Right kidney (tissue), 1 donor: ENCODE data around the gene GPLD1.
A peak's percentile ranks its signal among the peaks of the same experiment; 100 is the strongest.

Experiments
- DNase-seq: peaks from one replicate; pipeline ENCODE4 v3.0.0-alpha.2; 2016

Gene GPLD1

GRCh38 chr6:24501374-24501773, 12.0 kb upstream of the GPLD1 start:
- no peak for DNase-seq

DNA sequence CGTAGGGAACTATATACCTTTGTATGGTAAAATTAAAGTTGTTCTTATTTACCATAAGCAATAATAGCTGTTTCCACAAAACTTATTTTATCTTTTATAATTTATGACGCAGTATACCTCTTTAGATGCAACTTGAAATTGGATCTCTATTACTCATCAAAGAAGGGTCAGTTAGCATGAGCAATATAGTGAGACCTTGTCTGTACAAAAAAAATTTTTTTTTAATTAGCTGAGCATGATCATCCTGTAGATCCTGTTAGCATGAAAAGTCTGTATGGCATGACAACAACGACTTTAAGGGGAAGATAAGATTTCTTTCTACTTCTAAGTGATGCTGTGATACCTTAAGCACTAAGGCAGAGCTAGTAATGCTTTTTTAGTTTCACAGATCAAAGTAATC, 11.3 kb upstream of the GPLD1 start:
- DNase-seq: no peak

DNA sequence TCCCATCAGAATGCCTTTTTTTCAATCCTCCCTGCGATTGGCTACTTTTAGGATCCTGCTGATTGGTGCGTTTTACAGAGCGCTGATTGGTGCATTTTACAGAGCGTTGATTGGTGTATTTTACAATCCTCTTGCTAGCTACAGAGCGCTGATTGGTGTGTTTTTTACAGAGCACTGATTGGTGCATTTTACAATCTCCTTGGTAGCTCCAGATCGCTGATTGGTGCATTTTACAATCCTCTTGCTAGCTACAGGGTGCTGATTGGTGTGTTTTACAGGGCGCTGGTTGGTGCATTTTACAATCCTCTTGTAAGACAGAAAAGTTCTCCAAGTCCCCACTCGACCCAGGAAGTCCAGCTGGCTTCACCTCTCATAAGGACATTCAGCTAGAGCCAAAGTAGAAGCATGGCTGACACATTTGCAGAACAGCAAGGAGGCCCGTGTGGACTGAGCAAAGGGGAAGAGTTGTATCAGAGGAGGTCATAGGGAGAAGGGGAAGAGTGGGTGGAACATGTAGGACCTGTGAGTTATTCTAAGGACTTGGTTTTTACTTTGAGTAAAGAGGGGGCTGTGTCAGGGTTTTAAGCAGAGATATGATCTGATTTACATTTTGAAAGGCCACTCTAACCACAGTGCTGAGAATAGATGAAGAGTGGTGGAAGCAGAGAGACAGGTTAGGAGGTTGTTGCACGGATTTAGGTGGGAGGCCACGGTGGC, 8.0 kb upstream of the GPLD1 start:
- DNase-seq: no peak

DNA sequence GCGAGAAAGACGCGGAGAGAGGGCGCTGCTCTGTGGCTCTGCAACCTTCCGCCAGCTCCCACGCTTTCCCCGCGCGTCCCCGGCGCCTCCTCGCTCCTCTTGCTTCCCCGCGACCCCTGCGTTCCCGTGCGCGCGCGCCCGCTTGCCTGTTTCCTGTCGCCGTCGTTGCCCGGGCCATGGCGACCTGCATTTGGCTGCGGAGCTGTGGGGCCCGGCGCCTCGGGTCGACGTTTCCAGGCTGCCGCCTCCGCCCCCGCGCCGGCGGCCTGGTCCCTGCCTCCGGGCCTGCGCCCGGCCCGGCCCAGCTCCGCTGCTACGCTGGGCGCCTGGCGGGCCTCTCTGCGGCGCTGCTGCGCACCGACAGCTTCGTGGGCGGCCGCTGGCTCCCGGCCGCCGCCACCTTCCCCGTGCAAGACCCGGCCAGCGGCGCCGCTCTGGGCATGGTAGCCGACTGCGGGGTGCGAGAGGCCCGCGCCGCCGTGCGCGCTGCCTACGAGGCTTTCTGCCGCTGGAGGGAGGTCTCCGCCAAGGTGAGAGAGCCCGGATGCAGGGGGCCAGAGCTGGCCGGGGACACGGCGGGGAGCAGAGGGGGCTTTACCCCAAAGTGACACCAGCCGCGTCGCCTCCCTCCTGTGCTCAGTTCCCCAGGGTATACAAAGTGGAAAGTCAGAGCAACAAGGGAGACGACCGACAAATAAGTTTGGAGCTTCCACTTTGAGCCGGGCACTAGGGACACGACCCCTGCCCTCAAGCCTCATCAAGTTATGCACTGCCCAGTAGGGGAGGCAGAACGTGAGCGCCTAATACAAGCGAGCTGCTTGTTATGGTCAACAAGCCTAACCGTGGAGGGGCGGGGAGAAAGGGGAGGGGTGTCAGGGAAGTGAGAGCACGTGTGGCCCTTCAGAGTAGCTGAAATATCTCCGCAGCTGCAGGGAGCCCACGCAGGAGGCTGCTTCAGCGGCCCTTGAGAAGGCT, 5.7 kb upstream of the GPLD1 start, which contains the start of gene ALDH5A1:
Gene ALDH5A1 (plus strand): TSS at position 149 of the 975 bp plus-strand sequence. CDS start 28 bp downstream, at position 177.
- DNase-seq: peak; percentile 93

GRCh38 chr6:24493945-24494820, 4.8 kb upstream of the GPLD1 start:
- DNase-seq: no peak

- no peak for DNase-seq
Measured at GRCh38 chr6:24492475-24492874, 3.1 kb upstream of the GPLD1 start.

GRCh38 chr6:24490948-24491347, 1.6 kb upstream of the GPLD1 start:
- no peak for DNase-seq

GRCh38 chr6:24489881-24490280, 503 bp upstream of the GPLD1 start:
- DNase-seq: no peak

- DNase-seq: no peak
Measured at GRCh38 chr6:24486065-24486464, 3.3 kb downstream of the GPLD1 start.

DNA sequence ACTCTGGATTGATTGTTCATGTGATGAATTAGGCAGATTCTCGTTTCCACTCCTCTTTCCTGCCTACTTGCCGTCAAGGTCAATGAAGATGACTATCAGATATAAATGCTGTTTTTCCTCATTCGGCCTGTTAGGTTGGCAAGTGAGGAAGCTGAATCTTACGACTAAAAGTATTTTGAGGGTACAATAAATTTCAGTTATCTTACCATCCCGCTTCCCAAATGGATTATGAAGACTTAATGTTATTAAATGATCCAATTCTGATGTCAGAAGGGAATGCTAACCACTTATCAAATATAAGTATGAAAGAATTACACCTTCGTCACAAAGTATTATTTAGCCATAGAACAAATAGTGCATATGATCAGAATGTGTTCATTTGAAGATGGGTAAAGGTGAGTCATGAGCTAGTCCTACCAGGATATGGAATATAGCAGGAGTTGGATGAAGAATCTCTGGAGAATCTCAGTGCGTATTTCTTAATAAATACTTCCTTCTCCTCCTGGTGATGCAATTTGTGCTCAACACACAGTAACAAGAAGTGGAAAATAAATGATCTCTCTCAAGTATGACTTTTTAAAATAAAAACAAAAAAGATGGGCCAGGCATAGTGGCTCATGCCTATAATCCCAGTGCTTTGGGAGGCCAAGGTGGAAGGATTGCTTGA, 4.6 kb downstream of the GPLD1 start:
- DNase-seq: no peak

- DNase-seq: no peak
Measured at GRCh38 chr6:24481449-24481848, 7.9 kb downstream of the GPLD1 start.

DNA sequence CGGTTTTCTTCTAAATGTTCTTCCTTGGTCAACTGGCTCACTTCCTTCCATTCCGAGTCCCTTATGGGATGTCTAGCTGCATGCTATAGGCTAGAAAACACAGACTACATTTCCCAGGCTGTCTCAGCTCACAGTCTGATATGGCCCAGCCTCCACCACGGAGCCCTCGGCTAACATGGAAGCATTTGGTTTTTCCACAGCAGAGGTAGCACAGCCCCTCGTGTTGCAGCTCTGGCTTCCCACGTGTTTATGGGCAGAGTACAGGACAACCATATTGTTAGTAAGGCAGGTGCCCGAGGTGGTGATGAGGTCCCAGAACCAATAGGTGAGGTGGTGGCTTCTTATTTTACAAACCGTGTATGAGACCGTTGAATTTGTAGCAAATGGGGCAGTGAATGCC, 8.7 kb downstream of the GPLD1 start:
- DNase-seq: no peak

GRCh38 chr6:24478903-24479302, 10.5 kb downstream of the GPLD1 start:
- DNase-seq: no peak

GRCh38 chr6:24477070-24477469, 12.3 kb downstream of the GPLD1 start:
- no peak for DNase-seq

DNA sequence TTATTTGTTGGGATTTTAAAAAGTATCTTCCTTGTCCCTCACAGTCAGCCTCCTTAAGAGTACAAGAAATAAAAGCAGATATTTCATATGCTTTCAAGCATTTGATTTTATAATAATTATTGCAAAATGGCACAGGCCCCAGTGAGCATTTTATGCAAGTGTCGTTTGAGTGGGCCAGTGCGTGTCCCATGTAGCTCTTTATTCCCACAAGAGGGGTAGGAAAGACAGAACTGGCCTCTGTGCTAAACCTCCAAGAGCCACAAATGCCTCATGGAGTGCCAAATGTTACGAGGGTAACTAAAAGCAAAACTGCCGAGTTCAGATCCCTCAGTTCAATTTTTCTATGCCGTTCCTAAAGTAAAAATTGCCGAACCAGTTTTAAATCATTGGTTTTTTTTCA, 12.7 kb downstream of the GPLD1 start:
- DNase-seq: no peak

DNA sequence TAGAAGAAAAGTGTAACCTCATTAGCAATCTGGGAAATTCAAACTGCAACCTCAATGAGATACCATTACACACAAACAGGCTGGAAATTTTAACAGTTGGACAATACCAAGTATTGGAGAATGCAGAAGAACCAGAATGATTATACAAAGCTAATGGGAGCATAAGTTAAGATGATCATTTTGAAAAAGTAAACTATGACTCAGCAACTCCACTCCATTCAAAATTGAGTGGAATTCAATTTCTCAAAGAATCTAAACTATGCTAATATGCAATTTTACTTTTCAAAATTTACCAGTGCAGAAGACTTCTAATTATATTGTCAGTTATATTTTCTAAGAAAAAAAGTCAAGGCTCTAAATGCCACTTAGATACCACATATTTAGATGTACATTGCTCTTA, 17.2 kb downstream of the GPLD1 start:
- no peak for DNase-seq

DNA sequence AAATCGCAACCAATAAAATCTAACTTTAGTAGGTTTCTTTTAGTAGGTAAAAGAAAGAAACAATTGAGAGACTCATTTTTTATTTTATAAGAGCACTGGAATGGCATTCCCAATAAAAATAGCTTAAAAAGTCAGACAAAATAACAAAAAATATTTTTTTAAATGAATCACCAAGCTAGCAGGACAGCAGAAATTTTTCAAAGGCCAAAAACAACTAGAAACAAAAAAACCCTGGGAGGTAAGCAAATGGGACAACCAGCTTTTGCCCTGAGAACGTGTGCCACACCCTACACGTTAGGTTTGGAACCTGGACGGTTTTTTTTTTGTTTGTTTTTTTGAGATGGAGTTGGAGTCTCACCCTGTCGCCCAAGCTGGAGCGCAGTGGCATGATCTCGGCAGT, 19.6 kb downstream of the GPLD1 start:
- no peak for DNase-seq

DNA sequence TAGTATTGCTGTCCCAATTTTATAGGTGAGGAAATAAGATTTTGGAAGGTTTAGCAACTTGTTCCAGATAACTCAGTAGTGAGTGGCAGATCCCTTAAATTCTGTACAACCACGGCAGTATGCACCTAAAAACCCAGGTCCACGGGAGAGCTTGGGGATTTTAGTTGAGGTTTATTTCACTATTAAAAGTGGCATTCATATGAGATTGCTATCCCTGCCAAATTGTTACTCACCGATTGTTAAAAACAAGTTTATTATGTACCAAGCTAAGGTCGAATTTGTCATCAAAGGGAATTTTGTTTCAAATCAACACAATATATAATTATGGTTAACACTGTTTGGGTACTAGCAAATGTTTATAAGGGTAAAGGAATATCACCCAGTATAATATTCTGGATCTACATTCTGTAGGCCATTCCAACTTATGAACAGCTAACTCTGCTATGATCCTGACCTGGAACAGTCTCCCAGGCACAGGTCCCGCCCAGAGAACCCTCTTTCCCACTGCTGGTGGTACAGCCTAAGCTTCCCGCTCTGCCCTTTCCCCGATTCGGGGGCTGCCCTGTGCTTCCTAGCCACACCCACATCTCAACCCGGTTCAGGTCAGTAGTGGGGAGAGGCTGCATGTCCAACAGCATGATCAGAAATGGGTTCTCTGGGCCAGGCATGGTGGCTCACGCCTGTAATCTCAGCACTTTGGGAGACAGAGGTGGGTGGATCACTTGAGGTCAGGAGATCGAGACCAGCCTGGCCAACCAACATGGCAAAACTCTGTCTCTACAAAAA, 24.9 kb downstream of the GPLD1 start:
- DNase-seq: no peak

DNA sequence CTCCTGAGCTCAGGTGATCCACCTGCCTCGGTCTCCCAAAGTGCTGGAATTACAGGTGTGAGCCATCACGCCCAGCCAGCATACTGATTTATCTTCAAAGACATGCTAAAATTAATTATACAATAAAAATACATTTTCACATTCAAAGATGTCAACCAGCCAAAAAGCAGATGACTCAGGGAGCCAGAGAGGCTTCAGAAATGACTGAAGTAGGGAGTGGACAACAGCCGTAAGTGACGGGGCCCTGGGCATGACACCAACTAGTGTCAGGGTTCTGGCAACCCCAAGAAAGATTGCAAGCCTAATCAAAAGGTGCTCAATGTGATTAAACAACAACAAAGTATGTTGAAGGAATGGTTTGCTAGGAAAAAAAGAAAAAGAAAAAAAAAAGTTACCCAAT, 28.4 kb downstream of the GPLD1 start:
- DNase-seq: no peak

- DNase-seq: no peak
Measured at GRCh38 chr6:24458941-24459340, 30.4 kb downstream of the GPLD1 start.

DNA sequence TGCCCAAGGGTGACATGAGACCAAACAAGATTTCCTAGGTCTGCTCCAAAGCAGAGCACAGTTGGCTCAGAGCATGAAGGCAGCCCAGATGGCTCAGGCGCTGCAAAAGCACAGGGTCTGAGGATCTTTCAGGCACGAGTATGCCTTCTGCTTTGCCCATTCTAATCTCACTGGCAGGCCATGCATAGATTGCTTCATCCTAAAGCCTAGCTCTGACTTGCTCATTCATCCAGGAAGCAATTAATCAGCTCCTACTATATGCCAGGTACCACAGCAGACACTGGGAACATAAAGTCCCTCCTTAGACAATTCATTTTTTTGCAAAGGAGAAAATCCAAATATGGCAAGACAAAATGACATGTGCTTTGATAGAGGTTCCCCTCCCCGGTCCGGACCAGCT, 31.2 kb downstream of the GPLD1 start:
- DNase-seq: no peak
